Stimulated activated CD4-positive, alpha-beta T cell treated with anti-CD3 and anti-CD28 coated beads, Interleukin-12 subunit alpha, Interleukin-12 subunit beta, amount 100 ng/mL, for 24 hours (primary cell): ENCODE measurements around the gene NMNAT3.
"Not testable (repeated sequence)": the region's sequence is repeated elsewhere in the genome, so short reads cannot be mapped to it uniquely, and the experiment has no call there.

Source experiments
- DNase-seq, 2 experiments: peaks; one replicate each; pipeline ENCODE4 v3.0.0-alpha.2; 2020; ENCODE audit warnings: low read depth in 2 of 2

The NMNAT3 gene

GRCh38 chr3:139583651-139584050 is 94.1 kb downstream of the NMNAT3 start:
- DNase-seq: not testable (repeated sequence)

- DNase-seq: no peak
Observed at GRCh38 chr3:139578783-139579182, 99.0 kb downstream of the NMNAT3 start.

GRCh38 chr3:139577909-139578308 is 99.9 kb downstream of the NMNAT3 start:
- no peak for DNase-seq

- DNase-seq: no peak
Observed at GRCh38 chr3:139577346-139577745, 100.4 kb downstream of the NMNAT3 start.

GRCh38 chr3:139574026-139574947 is 103.5 kb downstream of the NMNAT3 start:
- no peak for DNase-seq

GRCh38 chr3:139572847-139573672 is 104.7 kb downstream of the NMNAT3 start:
- DNase-seq: no peak

GRCh38 chr3:139571711-139572110 is 106.1 kb downstream of the NMNAT3 start:
- no peak for DNase-seq

GRCh38 chr3:139564294-139564861 is 113.4 kb downstream of the NMNAT3 start:
- DNase-seq: no peak

GRCh38 chr3:139561959-139562676 is 115.7 kb downstream of the NMNAT3 start:
- no peak for DNase-seq

- no peak for DNase-seq
Observed at GRCh38 chr3:139561255-139561817, 116.4 kb downstream of the NMNAT3 start.

GRCh38 chr3:139560411-139560810 is 117.4 kb downstream of the NMNAT3 start:
- DNase-seq: no peak

GRCh38 chr3:139559541-139559940 is 118.2 kb downstream of the NMNAT3 start:
- no peak for DNase-seq

- DNase-seq: no peak
Observed at GRCh38 chr3:139558351-139559266, 119.2 kb downstream of the NMNAT3 start.

GRCh38 chr3:139557041-139557440 is 120.7 kb downstream of the NMNAT3 start:
- DNase-seq: no peak

GRCh38 chr3:139555249-139555648 is 122.5 kb downstream of the NMNAT3 start:
- DNase-seq: no peak

GRCh38 chr3:139554628-139555027 is 123.1 kb downstream of the NMNAT3 start:
- DNase-seq: no peak

- no peak for DNase-seq
Observed at GRCh38 chr3:139552632-139553365, 125.0 kb downstream of the NMNAT3 start.

- DNase-seq: no peak
Observed at GRCh38 chr3:139548801-139549200, 129.0 kb downstream of the NMNAT3 start.

GRCh38 chr3:139547666-139548065 is 130.1 kb downstream of the NMNAT3 start:
- DNase-seq: no peak

- no peak for DNase-seq
Observed at GRCh38 chr3:139546772-139547171, 131.0 kb downstream of the NMNAT3 start.
